ENCODE results near the gene THEMIS.

Gene THEMIS

GRCh38 chr6:127841811-127842210 is 59.0 kb downstream of the THEMIS start:
- Histone ChIP-seq H3K4me3 (replicated peaks; ENCODE audit: insufficient read depth, low read length) (no peak overlapping the region), H3K27me3 (ENCODE audit: insufficient read depth, poor library complexity, severe bottlenecking) (no peaks in the 10 kb centered on the region), H3K27ac (replicated peaks) (no peak overlapping the region)
- TF ChIP-seq POLR2AphosphoS5 (IDR thresholded peaks at IDR 0.05; ENCODE audit: low read depth), result no peak
- no peak for TF ChIP-seq GABPA (IDR thresholded peaks at IDR 0.05; ENCODE audit: low read depth)
- no peak for TF ChIP-seq SPI1 (IDR thresholded peaks at IDR 0.05; ENCODE audit: borderline replicate concordance, low read depth)
- no peak for TF ChIP-seq REST (IDR thresholded peaks at IDR 0.05; ENCODE audit: insufficient replicate concordance, low read depth)
- TF ChIP-seq, protein P1, sequence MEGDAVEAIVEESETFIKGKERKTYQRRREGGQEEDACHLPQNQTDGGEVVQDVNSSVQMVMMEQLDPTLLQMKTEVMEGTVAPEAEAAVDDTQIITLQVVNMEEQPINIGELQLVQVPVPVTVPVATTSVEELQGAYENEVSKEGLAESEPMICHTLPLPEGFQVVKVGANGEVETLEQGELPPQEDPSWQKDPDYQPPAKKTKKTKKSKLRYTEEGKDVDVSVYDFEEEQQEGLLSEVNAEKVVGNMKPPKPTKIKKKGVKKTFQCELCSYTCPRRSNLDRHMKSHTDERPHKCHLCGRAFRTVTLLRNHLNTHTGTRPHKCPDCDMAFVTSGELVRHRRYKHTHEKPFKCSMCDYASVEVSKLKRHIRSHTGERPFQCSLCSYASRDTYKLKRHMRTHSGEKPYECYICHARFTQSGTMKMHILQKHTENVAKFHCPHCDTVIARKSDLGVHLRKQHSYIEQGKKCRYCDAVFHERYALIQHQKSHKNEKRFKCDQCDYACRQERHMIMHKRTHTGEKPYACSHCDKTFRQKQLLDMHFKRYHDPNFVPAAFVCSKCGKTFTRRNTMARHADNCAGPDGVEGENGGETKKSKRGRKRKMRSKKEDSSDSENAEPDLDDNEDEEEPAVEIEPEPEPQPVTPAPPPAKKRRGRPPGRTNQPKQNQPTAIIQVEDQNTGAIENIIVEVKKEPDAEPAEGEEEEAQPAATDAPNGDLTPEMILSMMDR (IDR thresholded peaks at IDR 0.05; ENCODE audit: insufficient read depth, low read length), result no peak
- DNase-seq (ENCODE audit: low read depth in 1 of 2, low spot score in 1 of 2), result no peak

GRCh38 chr6:127834136-127834535 is 66.7 kb downstream of the THEMIS start:
- TF ChIP-seq REST (IDR thresholded peaks at IDR 0.05; ENCODE audit: insufficient replicate concordance, low read depth), result no peak
- TF ChIP-seq, protein P1 (IDR thresholded peaks at IDR 0.05; ENCODE audit: insufficient read depth, low read length), result no peak
- TF ChIP-seq SPI1 (IDR thresholded peaks at IDR 0.05; ENCODE audit: borderline replicate concordance, low read depth), result no peak
- TF ChIP-seq GABPA (IDR thresholded peaks at IDR 0.05; ENCODE audit: low read depth), result no peak
- no peak for TF ChIP-seq POLR2AphosphoS5 (IDR thresholded peaks at IDR 0.05; ENCODE audit: low read depth)
- Histone ChIP-seq H3K4me3 (replicated peaks; ENCODE audit: insufficient read depth, low read length) (no peak overlapping the region), H3K27ac (replicated peaks) (no peak overlapping the region), H3K27me3 (ENCODE audit: insufficient read depth, poor library complexity, severe bottlenecking) (no peaks in the 10 kb centered on the region)
- no peak for DNase-seq (ENCODE audit: low read depth in 1 of 2, low spot score in 1 of 2)

GRCh38 chr6:127833336-127833735 is 67.5 kb downstream of the THEMIS start:
- no peak overlapping the region for H3K27ac ChIP-seq (replicated peaks)
- no peaks in the 10 kb centered on the region for H3K27me3 ChIP-seq (ENCODE audit: insufficient read depth, poor library complexity, severe bottlenecking)
- no peak for TF ChIP-seq POLR2AphosphoS5 (IDR thresholded peaks at IDR 0.05; ENCODE audit: low read depth)
- no peak for TF ChIP-seq GABPA (IDR thresholded peaks at IDR 0.05; ENCODE audit: low read depth)
- no peak for TF ChIP-seq SPI1 (IDR thresholded peaks at IDR 0.05; ENCODE audit: borderline replicate concordance, low read depth)
- no peak for TF ChIP-seq REST (IDR thresholded peaks at IDR 0.05; ENCODE audit: insufficient replicate concordance, low read depth)
- TF ChIP-seq, protein P1 (IDR thresholded peaks at IDR 0.05; ENCODE audit: insufficient read depth, low read length), result no peak
- no peak overlapping the region for H3K4me3 ChIP-seq (replicated peaks; ENCODE audit: insufficient read depth, low read length)
- no peak for DNase-seq (ENCODE audit: low read depth in 1 of 2, low spot score in 1 of 2)

Measured in HL-60 (cell line).